GM18861 (cell line): ENCODE measurements around the gene MRGPRG.

Experiments used
- ATAC-seq: cut with Tn5 transposase; IDR thresholded peaks from one replicate; pipeline ENCODE4 v1.9.1; 2021; ENCODE audit not compliant: unreplicated experiment

The MRGPRG gene

GRCh38 chr11:3225826-3226750 lies 7.5 kb upstream of the MRGPRG start:
- ATAC-seq: no peak

GRCh38 chr11:3225159-3225758 lies 6.6 kb upstream of the MRGPRG start:
- ATAC-seq: no peak

- ATAC-seq: no peak
These were observed 5.9 kb upstream of the MRGPRG start for GRCh38 chr11:3224401-3225057.

GRCh38 chr11:3223932-3224381 lies 5.3 kb upstream of the MRGPRG start:
- no peak for ATAC-seq

GRCh38 chr11:3222941-3223915 lies 4.6 kb upstream of the MRGPRG start:
- no peak for ATAC-seq

- no peak for ATAC-seq
These were observed 3.6 kb upstream of the MRGPRG start for GRCh38 chr11:3222003-3222855.

- no peak for ATAC-seq
These were observed 2.9 kb upstream of the MRGPRG start for GRCh38 chr11:3221408-3222002.

GRCh38 chr11:3220521-3221407 lies 2.2 kb upstream of the MRGPRG start:
- ATAC-seq: no peak

GRCh38 chr11:3220101-3220500 lies 1.5 kb upstream of the MRGPRG start:
- no peak for ATAC-seq

GRCh38 chr11:3219281-3219892 lies 774 bp upstream of the MRGPRG start:
- ATAC-seq: no peak

GRCh38 chr11:3217818-3218482 lies 663 bp downstream of the MRGPRG start:
- ATAC-seq: no peak

- ATAC-seq: no peak
These were observed 2.5 kb downstream of the MRGPRG start for GRCh38 chr11:3216027-3216525.

GRCh38 chr11:3215346-3216026 lies 3.1 kb downstream of the MRGPRG start:
- ATAC-seq: no peak

- no peak for ATAC-seq
These were observed 4.3 kb downstream of the MRGPRG start for GRCh38 chr11:3214420-3214699.

GRCh38 chr11:3213659-3214419 lies 4.8 kb downstream of the MRGPRG start:
- ATAC-seq: no peak

- no peak for ATAC-seq
These were observed 10.3 kb downstream of the MRGPRG start for GRCh38 chr11:3208272-3208671.
